CD4-positive, alpha-beta T cell treated with Interleukin-12 subunit alpha and Interleukin-12 subunit beta, for 1 hour (primary cell): ENCODE measurements around the gene ENTR1.
"Not testable (repeated sequence)": the region's sequence is repeated elsewhere in the genome, so short reads cannot be mapped to it uniquely, and the experiment has no call there.

Source experiments
- DNase-seq: peaks from one replicate; pipeline ENCODE4 v3.0.0-alpha.2; 2020

The ENTR1 gene

DNA sequence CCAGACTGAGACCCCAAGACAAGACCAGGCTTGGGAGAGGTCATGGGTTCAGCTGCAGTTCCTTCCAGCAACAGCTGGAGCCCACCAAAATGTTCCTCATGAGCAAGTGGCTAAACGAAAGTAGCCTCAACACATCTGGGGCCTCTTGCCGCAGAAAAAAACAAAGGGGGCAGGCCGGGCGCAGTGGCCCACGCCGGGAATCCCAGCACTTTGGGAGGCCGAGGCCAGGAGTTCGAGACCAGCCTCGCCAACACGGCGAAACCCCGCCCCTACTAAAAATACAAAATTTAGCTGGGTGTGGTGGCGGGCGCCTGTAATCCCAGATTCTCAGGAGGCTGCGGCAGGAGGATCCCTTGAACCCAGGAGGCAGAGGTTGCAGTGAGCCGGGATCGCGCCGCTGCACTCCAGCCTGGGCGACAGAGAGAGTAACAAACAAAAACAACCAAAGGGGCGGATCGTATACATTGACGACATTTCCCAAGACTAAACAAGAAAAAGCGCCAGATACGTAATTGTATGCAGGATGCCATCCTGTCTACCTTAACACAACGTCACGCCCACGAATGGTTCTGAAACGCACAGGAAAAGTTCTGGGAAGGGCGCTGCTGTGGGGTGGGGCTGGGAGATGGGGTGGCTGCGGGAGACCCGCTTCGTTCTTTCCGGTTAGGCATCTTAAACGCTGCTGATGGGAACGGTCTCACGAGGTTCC lies 27.6 kb upstream of the ENTR1 start:
- DNase-seq: peak; percentile 18

DNA sequence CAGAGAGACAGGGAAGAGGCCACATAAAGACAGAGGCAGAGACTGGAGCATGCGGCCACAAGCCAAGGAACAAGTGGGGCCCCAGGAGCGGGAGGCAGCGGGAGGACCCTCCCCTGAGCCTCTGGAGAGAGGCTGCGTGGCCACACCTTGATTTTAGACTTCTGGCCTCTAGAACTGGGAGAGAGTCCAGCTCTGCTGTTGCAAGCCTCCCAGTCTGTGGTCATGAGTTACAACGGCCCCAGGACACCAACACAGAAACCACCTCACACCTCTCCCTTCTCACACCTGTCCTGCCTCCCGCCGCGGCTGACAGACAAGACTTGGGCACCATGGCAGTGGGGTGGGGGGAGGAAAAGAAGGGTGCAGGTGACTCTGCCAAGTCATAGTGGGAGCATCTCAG lies 27.0 kb upstream of the ENTR1 start:
- DNase-seq: no peak

DNA sequence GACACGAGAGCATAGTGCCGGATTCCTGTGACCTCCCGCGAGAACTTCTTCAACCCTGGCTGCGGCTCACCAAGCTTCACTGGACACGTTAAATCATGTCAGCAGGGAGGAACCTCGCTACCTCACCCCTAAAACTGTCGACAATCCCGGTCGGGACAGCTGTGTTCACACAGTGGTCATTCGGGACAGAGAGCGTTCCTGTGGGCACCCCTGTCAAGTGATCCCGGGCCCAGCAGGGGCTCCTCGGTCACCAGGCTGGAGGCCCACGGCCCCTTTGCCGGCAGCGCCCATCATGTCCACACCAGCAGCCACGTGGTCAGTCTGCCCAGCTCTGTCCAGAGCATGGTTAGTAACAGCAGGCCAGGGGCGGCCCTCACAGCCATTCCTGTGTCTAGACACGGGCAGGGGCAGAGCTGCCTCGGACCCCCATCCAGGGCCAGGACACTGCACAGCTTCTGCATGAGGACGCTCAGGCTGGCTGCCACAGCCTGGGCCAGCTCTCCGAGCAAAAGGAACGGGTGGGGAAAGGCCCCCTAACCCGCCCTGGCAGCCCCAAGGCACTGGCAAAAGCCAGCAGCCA lies 25.7 kb upstream of the ENTR1 start:
- no peak for DNase-seq

DNA sequence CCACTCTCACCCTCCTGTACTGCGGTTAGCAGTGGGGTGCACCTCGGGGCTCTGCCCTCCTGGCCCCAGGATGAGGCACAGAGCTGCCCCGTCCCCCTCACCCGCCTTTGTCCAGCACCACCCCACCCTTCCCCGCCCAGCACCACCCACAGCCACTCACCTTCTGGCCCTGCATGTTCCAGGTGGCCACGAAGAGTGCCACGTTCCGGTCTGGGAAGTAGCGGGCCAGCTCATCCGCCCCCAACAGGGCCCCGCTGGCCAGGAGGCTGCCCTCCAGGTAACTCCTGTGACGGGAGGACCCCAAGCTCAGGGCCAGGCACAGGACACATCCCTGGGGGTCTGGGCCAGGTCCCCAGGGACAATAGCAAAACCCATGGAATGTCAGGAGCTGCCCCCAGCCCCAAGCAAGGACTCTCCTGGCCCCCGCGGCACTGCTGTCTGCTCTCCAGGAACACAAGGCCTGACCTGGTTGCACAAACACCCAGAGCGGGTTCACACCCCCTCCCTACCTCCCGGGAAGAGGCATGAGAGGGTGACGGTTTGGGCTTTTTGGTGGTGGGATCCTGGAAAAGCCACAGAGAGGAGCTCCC lies 24.3 kb upstream of the ENTR1 start:
- no peak for DNase-seq

DNA sequence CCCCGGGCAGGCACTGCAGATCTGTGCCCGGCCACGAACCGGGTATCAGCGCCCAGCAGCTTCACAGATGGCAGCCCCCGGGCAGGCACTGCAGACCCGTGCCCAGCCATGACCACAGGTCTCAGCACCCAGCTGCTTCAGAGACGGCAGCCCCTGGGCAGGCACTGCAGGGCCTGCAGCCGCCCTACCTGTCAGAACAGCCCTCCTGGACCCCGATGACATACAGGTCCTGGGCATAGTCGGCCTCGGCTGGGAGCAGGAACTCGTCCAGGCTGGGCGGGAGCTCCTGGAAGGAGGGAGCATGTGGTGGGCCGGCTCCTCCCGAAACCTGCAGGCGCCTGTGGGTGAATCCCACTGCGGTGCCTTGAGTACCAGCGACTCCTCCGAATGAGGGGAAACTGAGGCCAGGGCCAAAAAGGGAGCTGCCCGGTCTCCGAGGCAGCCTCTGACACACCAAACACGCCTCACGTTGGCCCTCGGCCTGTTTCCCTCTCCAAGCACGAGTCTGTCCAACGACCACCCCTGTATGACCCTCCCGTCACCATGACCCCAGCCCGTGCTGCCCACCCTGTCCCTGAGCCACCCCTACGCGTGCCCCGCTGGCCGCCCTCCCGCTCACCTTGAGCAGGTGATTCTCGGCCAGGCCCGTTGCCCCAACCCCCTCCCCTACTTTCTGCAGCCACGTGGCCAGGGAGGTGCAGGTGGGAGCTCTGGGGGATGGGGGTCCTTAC lies 23.6 kb upstream of the ENTR1 start:
- DNase-seq: no peak

DNA sequence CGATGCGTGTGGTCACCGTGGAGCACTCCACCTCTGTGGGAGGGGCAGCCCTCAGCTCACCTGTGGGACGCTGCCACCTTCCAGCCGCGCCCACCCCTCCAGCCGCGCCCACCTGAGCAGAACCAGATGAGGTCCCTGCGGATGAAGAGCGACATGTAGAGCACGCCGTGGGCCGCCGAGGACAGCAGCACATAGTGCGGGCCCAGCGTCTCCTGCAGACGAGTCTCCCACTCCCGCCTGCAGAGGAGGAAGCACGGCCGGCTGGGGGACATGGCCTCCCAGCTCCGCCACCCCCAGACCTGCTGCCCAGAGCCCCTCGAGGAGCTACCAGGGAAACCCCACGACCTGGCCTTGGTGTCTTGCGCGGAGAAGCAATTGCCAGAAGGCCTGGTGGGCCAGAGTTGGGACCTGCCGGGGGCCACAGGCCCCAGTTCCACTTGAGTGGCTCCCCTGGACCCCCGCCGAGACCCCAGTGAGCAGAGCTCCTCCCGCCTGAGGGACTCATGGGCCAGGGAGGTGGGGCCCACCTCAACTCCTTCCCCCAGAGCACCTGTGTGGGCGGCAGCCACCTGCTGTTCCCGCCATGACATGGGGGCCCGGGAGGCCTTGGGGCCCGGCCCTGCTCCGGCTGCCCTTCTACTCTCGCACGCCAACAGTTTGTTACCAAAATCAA lies 22.8 kb upstream of the ENTR1 start:
- no peak for DNase-seq

DNA sequence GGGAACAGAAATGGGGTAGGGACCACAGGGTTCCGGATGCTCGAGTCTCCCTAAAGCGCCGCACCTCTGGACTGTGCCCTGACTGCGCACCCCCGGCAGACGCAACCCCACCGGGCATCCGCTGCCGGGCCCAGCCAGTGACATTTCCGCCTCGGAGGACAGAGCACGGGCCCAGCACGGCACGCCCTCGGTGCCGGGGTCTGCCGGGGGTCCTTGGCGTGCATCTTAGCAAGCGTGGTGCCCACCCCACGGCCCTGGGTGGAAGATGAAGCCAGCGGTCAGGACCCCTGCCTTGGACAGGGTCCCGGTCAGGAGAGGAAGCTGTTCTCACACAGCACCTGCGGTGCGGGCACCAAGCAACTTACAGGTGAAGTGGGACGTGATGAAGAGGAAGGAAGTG lies 22.2 kb upstream of the ENTR1 start:
- DNase-seq: no peak

DNA sequence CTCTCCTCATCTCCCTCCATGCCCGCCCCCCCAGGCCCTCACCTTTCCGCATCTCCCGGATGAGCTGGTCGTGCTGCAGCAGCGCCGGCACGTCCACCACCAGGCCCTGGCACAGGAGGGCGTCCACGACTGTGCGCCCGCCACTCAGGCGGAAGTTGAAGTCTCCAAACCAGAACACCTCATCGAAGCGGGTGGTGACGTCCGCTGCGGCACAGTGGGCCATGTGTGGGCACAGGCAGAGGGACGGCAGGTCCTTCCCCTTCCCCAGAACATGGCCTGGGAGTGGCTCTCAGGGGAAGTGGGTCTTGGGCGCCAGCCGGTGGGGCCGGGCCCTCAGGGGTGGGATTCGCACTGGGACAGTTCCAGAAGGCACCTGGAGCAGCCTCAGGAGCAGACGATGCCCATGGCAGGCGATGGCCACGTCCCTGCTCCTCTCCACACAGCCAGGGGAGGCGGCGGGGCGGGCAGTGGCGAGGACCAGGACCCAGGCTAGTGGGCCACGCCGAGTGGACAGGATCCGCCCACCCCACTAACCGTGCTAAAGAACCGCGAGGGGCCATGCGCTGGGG lies 21.5 kb upstream of the ENTR1 start:
- no peak for DNase-seq

DNA sequence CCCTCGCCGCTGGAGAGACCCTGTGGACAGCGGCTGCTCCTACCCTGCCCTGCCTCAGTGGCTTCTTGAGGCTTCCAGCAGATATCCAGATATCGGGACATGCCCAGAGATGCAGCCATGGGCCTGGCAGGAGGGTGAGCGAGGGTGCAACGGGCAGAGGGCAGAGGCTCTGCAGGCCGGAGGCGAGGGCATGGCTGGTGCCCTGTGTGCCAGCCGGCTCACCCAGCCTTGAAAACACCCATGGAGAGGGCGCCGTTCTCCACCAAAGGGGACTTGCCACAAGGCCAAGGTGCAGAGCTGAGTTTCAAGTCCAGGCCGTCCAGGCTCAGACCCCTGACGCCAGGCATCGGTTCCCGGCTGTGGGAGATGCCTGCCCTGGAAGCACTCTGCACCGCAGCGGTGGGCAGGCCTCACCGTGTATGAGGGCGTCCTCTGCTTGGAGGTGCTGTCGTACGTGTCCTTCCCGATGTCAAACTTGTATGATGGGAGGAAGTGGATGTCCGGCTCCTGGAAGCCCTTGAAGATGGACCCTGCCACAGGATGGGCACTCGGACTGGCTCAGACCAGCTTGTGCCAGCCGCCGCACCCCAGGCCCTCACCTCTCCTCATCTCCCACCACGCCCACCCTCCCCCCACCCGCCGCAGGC lies 20.3 kb upstream of the ENTR1 start:
- DNase-seq: no peak

DNA sequence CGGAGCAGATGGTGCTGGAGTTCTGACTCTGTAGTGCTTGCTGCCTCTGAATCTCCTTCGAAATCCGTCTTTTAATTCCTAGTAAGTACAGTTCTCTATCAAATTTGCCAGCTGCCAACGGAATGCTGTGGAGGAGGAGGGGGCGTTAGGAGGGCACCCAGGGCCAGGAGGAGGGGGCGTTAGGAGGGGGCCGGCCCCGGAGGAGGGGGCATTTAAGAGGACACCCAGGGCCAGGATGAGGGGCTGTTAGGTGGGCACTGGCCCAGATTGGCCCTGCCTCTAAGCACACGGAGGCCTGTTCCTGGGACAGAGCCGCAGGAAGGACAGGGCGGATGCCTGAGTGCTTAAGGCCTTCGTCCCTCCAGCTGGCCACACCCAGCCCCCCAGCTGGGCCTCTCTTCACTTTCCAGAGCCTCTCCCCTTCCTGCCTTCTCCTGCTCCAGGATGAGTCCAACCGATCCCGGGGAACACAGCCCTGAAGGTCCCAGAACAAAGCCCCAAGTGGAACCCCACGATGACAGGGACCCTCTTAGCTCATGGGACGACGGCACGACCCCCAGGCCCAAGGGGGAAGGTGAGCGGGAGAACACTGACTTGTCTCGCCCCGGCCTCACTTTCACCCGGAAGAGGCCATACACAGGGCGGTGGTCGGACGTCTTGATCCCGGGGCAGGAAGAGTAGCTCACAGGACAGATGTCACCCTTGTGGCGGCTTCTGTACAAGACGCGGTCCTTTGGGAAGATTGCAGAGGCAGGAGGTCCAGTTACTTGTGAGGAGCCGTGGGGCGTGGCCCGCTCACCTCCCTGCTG lies 19.5 kb upstream of the ENTR1 start:
- no peak for DNase-seq

DNA sequence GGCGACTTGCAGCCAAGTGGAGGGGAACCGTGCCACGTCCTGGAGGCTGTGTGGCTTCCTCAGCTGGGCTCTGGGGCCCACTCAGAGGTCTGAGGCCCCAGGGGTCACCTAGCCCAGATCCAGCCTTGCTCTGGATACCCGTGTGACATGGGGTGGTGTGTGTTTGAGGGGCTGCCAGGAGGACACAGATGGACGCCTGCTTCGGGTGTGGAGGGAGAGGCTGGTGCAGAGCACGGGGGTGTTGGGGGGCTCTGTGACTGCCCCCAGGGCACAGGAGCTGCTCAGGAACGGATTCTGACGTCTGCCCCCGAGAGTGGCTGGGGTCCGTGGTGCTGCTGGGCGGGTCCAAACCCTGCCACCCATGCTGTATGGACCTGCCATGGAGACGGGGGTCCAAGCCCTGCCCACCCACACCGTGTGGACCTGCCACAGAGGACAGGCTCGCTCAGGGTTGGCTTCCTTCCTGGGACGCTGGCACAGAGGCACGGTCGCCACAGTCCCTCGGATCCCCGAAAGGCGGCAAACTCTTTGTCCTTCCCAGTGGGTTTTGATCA lies 18.7 kb upstream of the ENTR1 start:
- no peak for DNase-seq

DNA sequence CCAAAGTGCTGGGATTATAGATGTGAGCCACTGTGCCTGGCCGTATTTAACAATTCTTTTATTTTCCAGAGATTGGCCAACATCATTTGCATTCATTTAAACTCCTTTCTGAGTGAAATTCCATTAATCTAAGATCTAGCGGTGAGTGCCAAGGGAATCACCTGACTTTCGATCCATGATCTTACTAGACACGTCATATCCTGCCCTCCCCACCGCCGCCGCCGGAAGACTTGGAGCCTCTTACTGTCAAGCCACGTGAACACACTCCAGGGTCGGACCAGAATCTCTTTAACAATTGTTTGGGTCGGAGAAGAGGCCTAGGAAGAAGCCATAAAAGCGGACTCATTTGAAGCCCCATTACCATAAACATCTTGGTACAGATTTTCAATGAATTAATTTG lies 16.4 kb upstream of the ENTR1 start:
- no peak for DNase-seq

DNA sequence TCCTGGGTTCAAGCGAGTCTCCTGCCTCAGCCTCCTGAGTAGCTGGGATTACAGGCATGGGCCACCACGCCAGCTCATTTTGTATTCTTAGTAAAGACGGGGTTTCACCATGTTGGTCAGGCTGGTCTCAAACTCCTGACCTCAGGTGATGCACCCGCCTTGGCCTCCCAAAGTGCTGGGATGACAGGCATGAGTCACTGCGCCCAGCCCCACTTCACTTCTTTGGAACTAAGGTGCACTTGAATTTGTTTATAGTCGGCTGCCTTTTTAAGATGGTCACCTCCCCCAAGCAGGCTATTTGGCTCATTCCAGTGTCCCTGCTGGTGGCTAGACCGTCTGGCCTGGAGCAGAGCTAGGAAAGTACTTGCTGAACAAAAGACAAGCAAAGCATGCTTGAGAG lies 15.0 kb upstream of the ENTR1 start:
- not testable (repeated sequence) for DNase-seq

DNA sequence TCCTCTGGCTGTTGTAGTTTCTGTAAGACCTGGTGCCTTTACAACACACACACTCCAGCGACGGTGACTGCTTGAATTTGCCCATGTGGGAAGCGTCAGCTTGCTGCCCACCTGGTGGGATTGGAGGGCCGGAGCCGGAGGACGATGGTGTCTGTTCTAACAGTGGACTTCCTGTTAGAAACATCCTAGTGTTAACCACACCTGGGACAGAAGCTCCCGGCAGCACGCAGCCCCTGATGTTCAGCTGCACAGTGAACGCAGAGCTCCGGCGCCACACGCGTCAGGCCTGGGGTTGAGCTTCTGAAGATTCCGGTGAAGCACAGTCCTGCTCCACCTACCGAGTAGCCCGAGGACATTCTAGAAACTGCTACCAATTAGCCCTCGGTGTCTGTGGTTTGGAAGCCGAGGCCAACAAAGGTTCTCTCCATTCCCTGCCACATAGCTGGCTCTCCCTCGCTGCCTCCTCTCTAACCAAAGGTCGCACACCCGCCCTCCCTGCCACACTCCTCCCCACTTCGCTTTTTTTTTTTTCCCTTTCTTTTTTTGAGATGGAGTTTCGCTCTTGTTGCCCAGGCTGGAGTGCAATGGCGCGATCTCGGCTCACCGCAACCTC lies 14.4 kb upstream of the ENTR1 start:
- no peak for DNase-seq

DNA sequence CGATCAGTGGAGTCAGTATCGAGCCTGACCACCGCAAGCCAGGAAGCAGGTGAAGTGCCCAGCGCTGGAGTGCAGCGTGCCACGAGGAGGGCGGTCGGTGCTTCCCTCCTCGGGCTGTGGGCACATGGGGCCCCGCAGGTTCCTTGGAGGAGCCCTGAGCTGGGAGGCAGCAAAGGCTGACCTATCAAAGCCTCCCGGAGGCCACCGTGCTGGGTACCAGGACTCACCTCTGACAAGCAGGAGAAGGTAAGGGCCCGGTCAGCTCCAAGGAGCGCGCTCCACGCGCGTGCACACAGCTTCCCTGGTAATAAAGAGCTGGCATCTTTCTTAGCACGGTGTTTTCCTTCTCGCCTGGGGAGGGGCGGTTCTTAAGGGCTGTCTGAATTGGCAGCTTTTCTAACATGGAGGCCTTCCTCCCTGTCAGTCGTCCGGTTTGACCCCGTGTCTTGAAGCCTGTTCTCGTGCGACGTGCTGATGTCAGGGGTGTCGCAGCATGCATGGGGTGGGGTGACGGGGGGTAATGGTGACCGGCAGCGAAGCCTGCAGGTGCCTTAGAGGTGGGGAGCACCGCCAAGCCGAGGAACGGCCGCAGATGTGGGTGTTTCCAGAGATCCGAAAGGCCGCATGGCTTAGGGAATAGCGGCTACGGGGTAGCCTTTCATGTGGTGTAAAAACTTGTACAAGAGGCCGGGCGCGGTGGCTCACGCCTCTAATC lies 13.2 kb upstream of the ENTR1 start:
- DNase-seq: no peak

DNA sequence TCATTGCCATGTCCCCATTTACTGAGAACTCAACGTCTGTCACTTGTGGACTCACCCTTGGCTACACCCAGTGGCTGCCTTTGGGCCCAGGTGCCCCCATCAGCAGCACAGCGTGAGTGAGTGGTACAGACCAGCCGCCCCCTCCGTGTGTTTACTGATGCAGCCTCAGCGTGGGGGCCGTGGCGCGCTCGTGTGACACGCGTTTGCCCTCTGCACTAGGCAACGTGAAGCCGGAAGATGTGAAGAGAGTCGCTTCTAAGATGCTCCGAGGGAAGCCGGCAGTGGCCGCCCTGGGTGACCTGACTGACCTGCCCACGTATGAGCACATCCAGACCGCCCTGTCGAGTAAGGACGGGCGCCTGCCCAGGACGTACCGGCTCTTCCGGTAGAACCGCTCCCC lies 12.5 kb upstream of the ENTR1 start:
- no peak for DNase-seq

DNA sequence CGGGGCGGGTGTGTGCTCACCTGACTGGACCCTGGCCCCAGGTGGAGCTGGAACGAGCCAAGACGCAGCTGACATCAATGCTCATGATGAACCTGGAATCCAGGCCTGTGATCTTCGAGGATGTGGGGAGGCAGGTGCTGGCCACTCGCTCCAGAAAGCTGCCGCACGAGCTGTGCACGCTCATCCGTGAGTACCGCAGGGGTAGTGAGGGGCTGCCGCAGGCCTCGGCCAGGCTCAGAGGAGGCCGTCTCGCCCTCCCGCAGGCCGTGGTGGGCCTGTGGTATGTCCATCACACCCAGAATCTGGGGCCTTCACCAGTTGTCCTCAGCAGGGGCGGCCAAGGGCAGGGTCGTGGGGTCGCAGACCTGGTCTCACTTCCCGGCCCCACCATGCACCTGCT lies 11.4 kb upstream of the ENTR1 start:
- no peak for DNase-seq

DNA sequence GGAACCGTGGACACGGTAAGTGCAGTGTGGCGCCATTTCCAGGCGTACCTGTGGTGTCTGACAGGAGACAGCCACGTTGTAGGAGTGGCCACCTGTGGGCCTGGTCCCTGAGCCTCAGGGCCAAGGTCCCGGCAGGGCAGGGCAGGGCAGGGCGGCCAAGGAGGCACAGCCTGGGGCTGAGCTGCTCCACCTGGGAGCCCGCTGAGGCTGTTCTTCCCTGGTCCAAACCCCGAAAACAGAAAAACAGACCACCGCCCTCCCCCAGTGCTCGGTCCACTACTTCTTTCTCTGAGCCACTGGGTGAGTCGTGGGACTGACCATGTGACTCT lies 8.6 kb upstream of the ENTR1 start:
- no peak for DNase-seq

DNA sequence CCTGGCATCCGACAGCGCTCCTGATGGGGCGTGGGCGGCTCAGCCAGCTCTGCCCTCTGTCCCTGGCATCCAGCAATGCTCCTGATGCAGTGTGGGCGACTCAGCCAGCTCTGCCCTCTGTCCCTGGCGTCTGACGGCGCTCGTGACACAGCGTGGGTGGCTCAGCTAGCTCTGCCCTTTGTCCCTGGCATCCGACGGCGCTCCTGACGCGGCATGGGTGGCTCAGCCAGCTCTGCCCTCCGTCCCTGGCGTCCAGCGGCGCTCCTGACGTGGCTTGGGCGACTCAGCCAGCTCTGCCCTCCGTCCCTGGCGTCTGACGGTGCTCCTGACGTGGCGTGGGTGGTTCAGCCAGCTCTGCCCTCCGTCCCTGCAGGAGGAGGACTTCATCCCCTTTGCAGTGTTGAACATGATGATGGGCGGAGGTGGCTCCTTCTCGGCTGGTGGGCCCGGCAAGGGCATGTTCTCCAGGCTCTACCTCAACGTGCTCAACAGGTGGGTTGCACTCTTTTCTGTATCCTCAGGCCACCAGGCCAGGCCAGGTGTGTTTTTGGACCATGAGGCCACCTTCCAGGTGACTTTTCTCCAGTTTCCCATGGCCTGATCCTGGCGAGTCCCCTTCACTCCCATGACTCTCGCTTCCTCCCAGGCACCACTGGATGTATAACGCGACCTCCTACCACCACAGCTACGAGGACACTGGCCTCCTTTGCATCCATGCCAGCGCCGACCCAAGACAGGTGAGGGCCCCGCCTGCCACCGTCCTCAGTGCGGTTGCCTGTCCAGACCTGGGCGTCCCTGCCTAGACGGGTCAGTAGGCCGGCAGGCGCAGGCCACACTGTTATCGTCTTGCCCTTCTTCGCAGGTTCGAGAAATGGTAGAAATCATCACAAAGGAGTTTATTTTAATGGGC lies 8.0 kb upstream of the ENTR1 start:
- DNase-seq: no peak
